Spleen (tissue), 11 donors: ENCODE measurements around the gene FRK. TPM values are rescaled to one million over a fixed set of nuclear protein-coding genes. Genes with fewer than 3 reads are reported as not detected.

ENCODE experiments used
- DNase-seq: peaks from one replicate; pipeline ENCODE4 v3.0.0-alpha.2; 2020
- H3K27ac ChIP-seq, 8 donors: fragments of 200-600 bp; sonication (generic) in 7 of 8; 1 replicate in 4 of 8; 2 replicates in 4 of 8; pipeline versions ENCODE4 v1.5.0 to v1.8.0; 2016 to 2021; ENCODE audit warnings: inconsistent platforms in 4 of 8, mild to moderate bottlenecking in 4 of 8, moderate library complexity in 1 of 8
- H3K27me3 ChIP-seq, 7 donors: fragments of 200-600 bp; sonication (generic) in 6 of 7; replicated peaks in 1 of 7; 1 replicate in 4 of 7; 2 replicates in 3 of 7; pipeline versions ENCODE4 v1.5.0 to v1.8.0; 2016 to 2021; ENCODE audit warnings: inconsistent platforms in 3 of 7, mild to moderate bottlenecking in 1 of 7
- H3K36me3 ChIP-seq, 6 donors: fragments of 200-600 bp; sonication (generic) in 5 of 6; 1 replicate in 4 of 6; 2 replicates in 2 of 6; pipeline versions ENCODE4 v1.5.0 to v1.8.0; 2016 to 2021; ENCODE audit warnings: inconsistent platforms in 2 of 6
- H3K4me1 ChIP-seq, 6 donors: fragments of 200-600 bp; sonication (generic) in 5 of 6; 1 replicate in 3 of 6; 2 replicates in 3 of 6; pipeline versions ENCODE4 v1.5.0 to v1.8.0; 2016 to 2021; ENCODE audit warnings: inconsistent platforms in 3 of 6
- H3K4me3 ChIP-seq, 8 donors: fragments of 200-600 bp; sonication (generic) in 7 of 8; 1 replicate in 4 of 8; 2 replicates in 4 of 8; pipeline versions ENCODE4 v1.5.0 to v1.8.0; 2016 to 2021; ENCODE audit warnings: inconsistent platforms in 4 of 8, mild to moderate bottlenecking in 4 of 8, moderate library complexity in 2 of 8
- H3K9me3 ChIP-seq, 8 donors: fragments of 200-600 bp; sonication (generic) in 7 of 8; 1 replicate in 4 of 8; 2 replicates in 4 of 8; pipeline versions ENCODE4 v1.5.0 to v1.8.0; 2016 to 2021; ENCODE audit warnings: inconsistent platforms in 4 of 8
- POLR2A ChIP-seq, 3 donors: fragments of 450-650 bp; IDR thresholded peaks; one replicate each; pipeline ENCODE4 v1.5.1; 2017; ENCODE audit warnings: antibody characterized with exemption in 3 of 3, mild to moderate bottlenecking in 1 of 3
- POLR2AphosphoS5 ChIP-seq, 3 donors: sonication (generic); formaldehyde crosslinking; IDR thresholded peaks; one replicate each; pipeline ENCODE4 v1.5.1; 2017; ENCODE audit warnings: antibody characterized with exemption in 3 of 3
- WGBS, 5 donors: extraction: QIAGEN DNeasy Blood & Tissue Kit in 3 of 5; methylation state at CpG; one replicate each; pipeline versions ENCODE4 v1.1.5 to v1.1.7; 2013 to 2018; 5-methylcytosine and 5-hydroxymethylcytosine counted together
- intact Hi-C: fragments of 100-400 bp; cut with DNase I; formaldehyde crosslinking; loops from one replicate; pipeline ENCODE4 v1.15.0; 2023; ENCODE audit warnings: low total_unique reads
- polyA plus RNA-seq, 3 donors: library from polyadenylated mRNA; stranded (reverse); fragments of 200-250 nt; gene quantifications; one replicate each; pipeline ENCODE4 v1.2.1, GENCODE V29; 2013
- total RNA-seq, 7 donors: library from RNA; depleted of rRNA in 3 of 7; stranded (reverse); fragments of >200 nt in 3 of 7; fragmentation: NEBNext Ultra II Directional in 4 of 7; extraction: Animal tissue kit (Norgen Biotek cat#: 25700) in 4 of 7; gene quantifications; one replicate each; pipeline versions ENCODE4 v1.1.0 to v1.2.1, GENCODE V29; 2016 to 2021
- TF ChIP-seq, protein P1 (sequence below), 11 experiments: fragments of 200-600 bp in 7 of 11; fragments of 450-650 bp in 4 of 11; sonication (generic) in 4 of 11; IDR thresholded peaks in 8 of 11; conservative IDR thresholded peaks in 3 of 11; 1 replicate in 7 of 11; 2 replicates in 4 of 11; pipeline versions ENCODE4 v1.4.0 to v1.8.0; 2016 to 2021; ENCODE audit warnings: antibody characterized with exemption in 11 of 11, inconsistent platforms in 4 of 11, mild to moderate bottlenecking in 1 of 11
- donor health status: healthy with polysubstance abuse.
- donor health status: DM: no; HTN: no; CAD: no; lungs with moderate emphysema.
- donor health status: DM: no; HTN: no; CAD: no.
- donor health status: Bipolar disorder and iron deficiency.
- donor health status: healthy.
- donor health status: DM: no; HTN: no; CAD: no.
- donor health status: DM: yes; HTN: yes; CAD: no.

The FRK gene
- total and polyA plus RNA-seq, 10 donors, result 0.20 to 2.8 (median 0.78) TPM

DNA sequence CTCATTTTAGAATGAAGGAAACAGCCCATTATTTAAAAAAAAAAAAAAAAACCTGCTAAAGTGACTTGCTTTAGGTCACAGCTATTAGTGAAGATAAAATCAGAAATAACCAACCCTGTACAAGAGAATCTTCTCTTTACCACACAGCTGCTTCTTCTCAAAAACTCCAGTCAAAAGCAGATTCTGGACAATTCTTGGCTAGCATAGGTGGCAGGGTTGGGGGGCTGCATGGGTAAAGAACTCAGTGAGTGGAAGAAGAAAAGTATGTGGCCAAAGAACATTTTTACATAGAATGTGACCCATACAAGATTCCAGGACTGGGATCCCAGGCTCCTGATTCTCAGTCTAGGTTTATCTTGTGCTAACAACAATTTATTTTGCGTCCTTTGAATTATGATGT, 9.4 kb upstream of the FRK start:
- H3K36me3 ChIP-seq, result no peaks in the 10 kb centered on the region
- no peak overlapping the region for H3K27ac ChIP-seq
- intact Hi-C loops, result no loop called here
- no peaks in the 10 kb centered on the region for H3K4me1 ChIP-seq
- 91 to 97% (median 93%) methylated on average over 1 of the region's 1 CpG for WGBS, 5 donors
- DNase-seq, result no peak
- H3K4me3 ChIP-seq, result no peak overlapping the region
- TF ChIP-seq, protein P1, sequence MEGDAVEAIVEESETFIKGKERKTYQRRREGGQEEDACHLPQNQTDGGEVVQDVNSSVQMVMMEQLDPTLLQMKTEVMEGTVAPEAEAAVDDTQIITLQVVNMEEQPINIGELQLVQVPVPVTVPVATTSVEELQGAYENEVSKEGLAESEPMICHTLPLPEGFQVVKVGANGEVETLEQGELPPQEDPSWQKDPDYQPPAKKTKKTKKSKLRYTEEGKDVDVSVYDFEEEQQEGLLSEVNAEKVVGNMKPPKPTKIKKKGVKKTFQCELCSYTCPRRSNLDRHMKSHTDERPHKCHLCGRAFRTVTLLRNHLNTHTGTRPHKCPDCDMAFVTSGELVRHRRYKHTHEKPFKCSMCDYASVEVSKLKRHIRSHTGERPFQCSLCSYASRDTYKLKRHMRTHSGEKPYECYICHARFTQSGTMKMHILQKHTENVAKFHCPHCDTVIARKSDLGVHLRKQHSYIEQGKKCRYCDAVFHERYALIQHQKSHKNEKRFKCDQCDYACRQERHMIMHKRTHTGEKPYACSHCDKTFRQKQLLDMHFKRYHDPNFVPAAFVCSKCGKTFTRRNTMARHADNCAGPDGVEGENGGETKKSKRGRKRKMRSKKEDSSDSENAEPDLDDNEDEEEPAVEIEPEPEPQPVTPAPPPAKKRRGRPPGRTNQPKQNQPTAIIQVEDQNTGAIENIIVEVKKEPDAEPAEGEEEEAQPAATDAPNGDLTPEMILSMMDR (IDR thresholded peaks at IDR 0.05 in 8 of 11, conservative IDR thresholded peaks at IDR 0.05 in 3 of 11), result no peak
- TF ChIP-seq POLR2A (IDR thresholded peaks at IDR 0.05), result no peak
- TF ChIP-seq POLR2AphosphoS5 (IDR thresholded peaks at IDR 0.05), result no peak
- H3K27me3 ChIP-seq, result no peaks in the 10 kb centered on the region
- no peaks in the 10 kb centered on the region for H3K9me3 ChIP-seq

DNA sequence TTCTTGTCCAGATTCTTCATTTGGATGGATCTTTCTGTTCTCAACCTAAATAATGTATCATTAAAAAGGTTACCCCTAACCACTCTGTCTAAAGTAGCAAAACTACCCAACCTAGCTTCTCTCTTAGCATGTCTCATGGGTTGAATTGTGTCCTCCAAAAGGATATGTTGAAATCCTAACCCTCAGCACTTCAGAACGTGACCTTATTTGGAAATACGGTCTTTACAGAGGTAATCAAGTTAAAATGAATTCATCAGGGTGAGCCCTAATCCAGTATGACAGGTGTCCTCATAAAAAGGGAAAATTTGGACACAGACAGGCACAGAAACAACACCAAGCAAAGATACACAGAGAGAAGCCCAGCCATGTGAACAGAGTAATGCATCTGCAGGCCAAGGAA, 6.1 kb upstream of the FRK start:
- H3K27me3 ChIP-seq, result no peaks in the 10 kb centered on the region
- H3K4me1 ChIP-seq, result no peaks in the 10 kb centered on the region
- intact Hi-C loops, result no loop called here
- H3K36me3 ChIP-seq, result no peaks in the 10 kb centered on the region
- H3K9me3 ChIP-seq, result no peaks in the 10 kb centered on the region
- no peak for DNase-seq
- no peak overlapping the region for H3K27ac ChIP-seq
- no peak for TF ChIP-seq POLR2A (IDR thresholded peaks at IDR 0.05)
- no peak for TF ChIP-seq POLR2AphosphoS5 (IDR thresholded peaks at IDR 0.05)
- TF ChIP-seq, protein P1 (IDR thresholded peaks at IDR 0.05 in 8 of 11, conservative IDR thresholded peaks at IDR 0.05 in 3 of 11), result no peak
- H3K4me3 ChIP-seq, result no peak overlapping the region
- 65 to 88% (median 76%) methylated on average over 2 of the region's 2 CpGs for WGBS, 5 donors

DNA sequence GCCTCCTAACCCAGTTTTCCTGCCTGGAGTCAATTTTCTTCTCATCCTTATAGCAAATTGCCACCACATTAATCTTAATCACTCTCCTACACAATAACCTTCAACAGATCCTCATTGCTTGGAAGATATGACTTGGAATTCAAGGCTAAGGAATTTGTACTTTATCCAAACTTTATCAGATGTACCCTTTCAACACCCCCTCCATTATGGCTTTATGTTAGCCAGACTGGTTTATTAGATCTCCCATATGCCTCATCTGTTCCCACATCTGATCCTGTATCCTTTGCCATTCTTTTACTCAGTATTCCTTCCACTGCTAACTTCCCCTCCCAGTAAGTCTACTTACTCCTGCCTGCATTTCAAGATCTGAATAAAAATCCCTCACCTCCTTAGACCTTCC, 4.0 kb upstream of the FRK start:
- no peaks in the 10 kb centered on the region for H3K36me3 ChIP-seq
- no peaks in the 10 kb centered on the region for H3K9me3 ChIP-seq
- no peak overlapping the region for H3K27ac ChIP-seq
- H3K4me1 ChIP-seq, result no peaks in the 10 kb centered on the region
- no peaks in the 10 kb centered on the region for H3K27me3 ChIP-seq
- intact Hi-C loops, result no loop called here
- TF ChIP-seq, protein P1 (IDR thresholded peaks at IDR 0.05 in 8 of 11, conservative IDR thresholded peaks at IDR 0.05 in 3 of 11), result no peak
- TF ChIP-seq POLR2A (IDR thresholded peaks at IDR 0.05) (no peak), POLR2AphosphoS5 (IDR thresholded peaks at IDR 0.05) (no peak)
- no peak for DNase-seq
- no peak overlapping the region for H3K4me3 ChIP-seq

DNA sequence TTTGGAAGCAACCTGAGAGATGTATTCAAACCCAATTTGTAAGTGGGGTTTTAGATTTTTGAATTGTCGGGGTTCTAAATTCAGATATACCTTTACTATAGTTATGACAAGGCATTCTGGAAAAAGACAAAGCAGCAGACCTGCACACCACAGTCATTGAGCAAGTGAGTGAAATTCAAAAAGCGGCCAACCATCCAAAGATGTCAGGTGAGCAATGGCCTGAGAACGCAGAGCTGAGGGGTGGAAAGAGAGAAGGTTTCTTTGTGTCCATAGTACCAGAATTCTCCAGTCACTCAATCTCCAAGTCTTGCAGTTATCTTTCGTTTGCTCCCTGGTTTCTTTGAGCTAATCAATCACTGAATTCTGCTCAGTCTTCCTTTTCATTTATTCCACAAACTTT, 1.8 kb upstream of the FRK start:
- TF ChIP-seq POLR2A (IDR thresholded peaks at IDR 0.05) (no peak), POLR2AphosphoS5 (IDR thresholded peaks at IDR 0.05) (no peak)
- TF ChIP-seq, protein P1 (IDR thresholded peaks at IDR 0.05 in 8 of 11, conservative IDR thresholded peaks at IDR 0.05 in 3 of 11), result no peak
- no peaks in the 10 kb centered on the region for H3K27me3 ChIP-seq
- H3K36me3 ChIP-seq, result no peaks in the 10 kb centered on the region
- intact Hi-C loops, result no loop called here
- H3K9me3 ChIP-seq, result no peaks in the 10 kb centered on the region
- no peak overlapping the region for H3K4me3 ChIP-seq
- H3K4me1 ChIP-seq, result no peaks in the 10 kb centered on the region
- no peak overlapping the region for H3K27ac ChIP-seq
- 76 to 86% (median 80%) methylated on average over 4 of the region's 4 CpGs for WGBS, 5 donors
- DNase-seq, result no peak
